ENCODE data around the gene NDUFAB1. TPM values are rescaled to one million over a fixed set of nuclear protein-coding genes. Genes with fewer than 3 reads are reported as not detected.
"Not testable (repeated sequence)": the region's sequence is repeated elsewhere in the genome, so short reads cannot be mapped to it uniquely, and the experiment has no call there.

Gene NDUFAB1
- total RNA-seq, 1 donor from 2014 or later, result 87.2 TPM

GRCh38 chr16:23584186-23585076, 11.7 kb downstream of the NDUFAB1 start:
- no peak for DNase-seq (ENCODE audit: low spot score)

DNA sequence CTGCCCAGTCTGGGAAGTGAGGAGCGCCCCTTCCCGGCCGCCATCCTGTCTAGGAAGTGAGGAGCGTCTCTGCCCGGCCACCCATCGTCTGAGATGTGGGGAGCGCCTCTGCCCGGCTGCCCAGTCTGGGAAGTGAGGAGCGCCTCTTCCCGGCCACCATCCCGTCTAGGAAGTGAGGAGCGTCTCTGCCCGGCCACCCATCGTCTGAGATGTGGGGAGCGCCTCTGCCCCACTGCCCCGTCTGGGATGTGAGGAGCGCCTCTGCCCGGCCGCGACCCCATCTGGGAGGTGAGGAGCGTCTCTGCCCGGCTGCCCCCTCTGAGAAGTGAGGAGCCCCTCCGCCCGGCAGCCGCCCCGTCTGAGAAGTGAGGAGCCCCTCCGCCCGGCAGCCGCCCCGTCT, 12.8 kb downstream of the NDUFAB1 start:
- DNase-seq (ENCODE audit: low spot score), result not testable (repeated sequence)

- no peak for DNase-seq (ENCODE audit: low spot score)
Measured at GRCh38 chr16:23581764-23582163, 14.4 kb downstream of the NDUFAB1 start.

GRCh38 chr16:23580391-23580790, 15.7 kb downstream of the NDUFAB1 start:
- no peak for DNase-seq (ENCODE audit: low spot score)

- no peak for DNase-seq (ENCODE audit: low spot score)
Measured at GRCh38 chr16:23579371-23579770, 16.7 kb downstream of the NDUFAB1 start.

DNA sequence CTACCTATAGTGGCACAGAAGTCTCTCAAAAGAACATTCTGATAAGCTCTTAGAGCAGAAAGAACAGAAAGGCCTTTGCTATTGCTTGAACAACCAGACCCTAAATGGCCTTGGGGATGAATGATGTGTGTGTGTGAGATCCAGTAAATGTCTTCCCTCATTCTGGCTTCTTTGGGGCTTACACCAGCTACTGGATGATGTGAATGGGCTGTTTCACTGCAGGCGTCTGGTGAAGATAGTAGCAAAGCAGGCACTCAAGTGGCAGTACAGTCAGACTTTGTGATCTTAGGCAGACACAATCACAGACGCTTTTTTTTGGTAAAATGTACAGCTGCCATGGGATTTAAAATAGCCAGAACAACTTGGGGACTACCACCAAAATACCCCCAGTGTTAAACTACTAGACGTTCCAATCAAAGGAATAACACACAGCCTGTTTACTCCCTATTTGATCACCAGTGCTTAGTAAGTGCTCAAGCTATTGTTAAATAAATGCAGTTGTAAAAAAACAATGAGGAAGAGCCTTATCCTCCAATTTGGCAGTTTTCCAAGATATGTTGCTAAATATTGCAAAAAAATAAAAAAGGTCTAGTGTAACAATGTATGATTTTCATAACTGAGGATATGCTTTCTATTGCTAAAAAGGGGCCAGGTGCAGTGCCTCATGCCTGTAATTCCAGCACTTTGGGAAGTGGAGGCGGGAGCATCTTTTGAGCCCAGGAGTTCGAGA, 17.9 kb downstream of the NDUFAB1 start:
- no peak for DNase-seq (ENCODE audit: low spot score)

DNA sequence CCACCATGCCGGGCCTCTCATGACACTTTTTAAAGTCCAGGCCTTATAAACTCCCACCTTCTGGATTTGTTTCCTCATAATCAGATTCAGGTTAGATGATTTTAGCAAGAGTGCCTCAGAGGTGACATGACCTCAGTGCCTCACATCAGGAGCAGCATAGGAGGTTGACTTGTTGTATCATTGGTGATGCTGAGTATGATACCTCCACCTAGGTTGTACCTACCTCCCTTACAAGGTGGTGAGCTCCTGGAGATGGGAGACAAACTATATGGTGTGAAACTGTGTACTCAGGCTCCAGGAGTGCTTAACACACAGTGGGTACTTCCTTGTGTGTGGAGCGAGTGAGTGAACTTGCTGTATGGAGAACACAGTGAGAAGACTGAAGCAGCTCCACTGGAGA, 18.6 kb downstream of the NDUFAB1 start:
- DNase-seq (ENCODE audit: low spot score), result no peak

DNA sequence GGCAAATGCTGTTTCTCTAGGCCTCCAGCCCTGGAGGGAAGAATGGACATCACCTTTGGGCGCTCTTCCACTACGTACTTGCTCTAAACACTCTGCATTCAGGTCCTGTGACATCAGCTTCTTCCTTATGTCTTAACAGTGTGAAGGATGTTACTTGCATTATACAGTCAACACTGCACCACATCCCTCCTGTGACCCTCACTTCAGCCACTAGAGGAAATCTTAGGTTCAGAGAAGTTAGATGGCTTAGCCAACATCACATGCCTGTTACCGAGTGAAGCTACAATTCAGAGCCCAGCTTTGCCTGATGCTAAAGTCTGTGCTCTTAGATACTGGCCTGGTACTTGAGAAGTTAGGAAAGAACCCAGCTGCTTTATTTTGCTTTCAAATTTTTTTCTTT, 20.3 kb downstream of the NDUFAB1 start:
- DNase-seq (ENCODE audit: low spot score), result no peak

DNA sequence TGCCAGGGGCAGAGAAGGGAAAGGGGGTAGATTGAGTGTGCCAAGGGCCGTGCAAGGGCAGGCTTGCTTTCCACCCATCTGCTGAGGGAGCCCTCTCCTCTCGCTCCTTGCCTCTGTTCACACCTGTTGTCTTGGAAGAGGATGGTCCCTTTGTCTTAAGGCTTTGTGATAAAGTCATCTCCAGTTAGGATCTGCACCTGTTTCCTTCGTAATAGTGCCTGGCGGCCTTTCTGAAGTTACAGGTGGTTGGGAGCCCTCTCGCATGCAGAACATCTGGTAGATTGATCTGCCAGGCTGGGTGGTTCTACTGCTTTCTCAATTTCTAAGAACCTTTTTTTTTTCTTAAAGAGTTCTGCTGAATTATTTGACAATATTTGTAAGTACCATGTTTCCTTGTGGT, 22.3 kb downstream of the NDUFAB1 start:
- DNase-seq (ENCODE audit: low spot score), result no peak

GRCh38 chr16:23572394-23572793, 23.7 kb downstream of the NDUFAB1 start:
- no peak for DNase-seq (ENCODE audit: low spot score)

- DNase-seq (ENCODE audit: low spot score), result no peak
Measured at GRCh38 chr16:23571895-23572294, 24.2 kb downstream of the NDUFAB1 start.

GRCh38 chr16:23570992-23571632, 25.0 kb downstream of the NDUFAB1 start:
- no peak for DNase-seq (ENCODE audit: low spot score)

GRCh38 chr16:23567602-23568001, 28.5 kb downstream of the NDUFAB1 start:
- no peak for DNase-seq (ENCODE audit: low spot score)

DNA sequence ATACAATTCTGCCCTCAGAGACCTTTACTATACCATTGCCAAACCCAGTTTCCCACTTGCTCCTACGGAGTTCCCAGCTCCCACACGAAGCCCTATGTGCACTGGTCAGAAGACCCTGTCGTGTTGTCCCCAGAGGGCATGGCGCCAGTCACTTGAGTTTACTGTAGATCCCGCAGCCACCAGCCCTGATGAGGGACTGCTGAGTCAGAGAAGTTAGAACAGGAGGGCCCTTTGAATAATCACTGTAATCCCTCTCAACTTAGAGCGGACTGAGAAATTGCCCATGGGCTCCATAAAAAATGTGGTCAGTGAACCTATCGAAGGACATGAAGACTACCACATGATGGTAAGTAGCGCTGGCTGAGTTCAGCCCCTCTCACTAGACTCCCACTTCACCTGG, 29.4 kb downstream of the NDUFAB1 start:
- DNase-seq (ENCODE audit: low spot score), result no peak

DNA sequence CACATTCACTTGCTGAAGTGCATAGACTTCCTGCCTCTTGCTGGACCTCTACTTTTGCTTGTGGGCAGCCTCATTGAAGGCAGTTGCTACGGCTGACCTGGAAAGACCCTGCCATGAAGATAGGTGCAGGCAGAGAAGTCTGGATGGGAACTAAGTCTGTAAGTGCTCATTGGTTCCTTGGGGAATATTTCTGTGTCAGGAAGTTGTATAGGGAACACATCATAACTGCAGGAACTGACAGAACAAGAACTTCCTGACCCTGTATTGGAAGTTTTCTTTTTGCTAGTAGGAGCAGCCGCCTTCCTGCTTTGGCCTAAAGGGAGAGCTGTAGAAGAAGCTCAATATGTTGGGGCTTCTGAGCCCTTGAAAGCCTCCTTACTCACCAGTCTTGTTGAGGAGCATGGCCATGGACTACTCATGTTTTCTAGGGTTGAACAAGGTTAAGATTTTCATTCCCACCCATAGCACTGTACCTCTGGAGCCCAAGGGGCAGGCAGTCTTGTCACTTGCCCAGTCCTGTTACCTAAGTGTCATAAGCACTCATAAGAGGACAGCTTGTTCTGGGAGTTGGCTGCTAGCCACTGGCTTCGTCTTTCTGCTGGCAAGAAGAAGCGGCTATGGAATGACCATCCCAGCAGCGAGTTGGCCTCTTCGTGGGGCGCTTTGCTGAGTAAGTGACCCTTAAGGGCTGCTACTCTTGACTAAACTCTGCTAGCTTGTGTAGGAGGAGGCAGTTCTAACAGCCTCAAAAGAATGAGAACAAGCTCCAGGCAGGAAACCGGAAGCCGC, 31.3 kb downstream of the NDUFAB1 start:
- DNase-seq (ENCODE audit: low spot score), result no peak

- no peak for DNase-seq (ENCODE audit: low spot score)
Measured at GRCh38 chr16:23563186-23563585, 32.9 kb downstream of the NDUFAB1 start.

- no peak for DNase-seq (ENCODE audit: low spot score)
Measured at GRCh38 chr16:23562505-23562904, 33.6 kb downstream of the NDUFAB1 start.

GRCh38 chr16:23561586-23561985, 34.5 kb downstream of the NDUFAB1 start:
- no peak for DNase-seq (ENCODE audit: low spot score)

DNA sequence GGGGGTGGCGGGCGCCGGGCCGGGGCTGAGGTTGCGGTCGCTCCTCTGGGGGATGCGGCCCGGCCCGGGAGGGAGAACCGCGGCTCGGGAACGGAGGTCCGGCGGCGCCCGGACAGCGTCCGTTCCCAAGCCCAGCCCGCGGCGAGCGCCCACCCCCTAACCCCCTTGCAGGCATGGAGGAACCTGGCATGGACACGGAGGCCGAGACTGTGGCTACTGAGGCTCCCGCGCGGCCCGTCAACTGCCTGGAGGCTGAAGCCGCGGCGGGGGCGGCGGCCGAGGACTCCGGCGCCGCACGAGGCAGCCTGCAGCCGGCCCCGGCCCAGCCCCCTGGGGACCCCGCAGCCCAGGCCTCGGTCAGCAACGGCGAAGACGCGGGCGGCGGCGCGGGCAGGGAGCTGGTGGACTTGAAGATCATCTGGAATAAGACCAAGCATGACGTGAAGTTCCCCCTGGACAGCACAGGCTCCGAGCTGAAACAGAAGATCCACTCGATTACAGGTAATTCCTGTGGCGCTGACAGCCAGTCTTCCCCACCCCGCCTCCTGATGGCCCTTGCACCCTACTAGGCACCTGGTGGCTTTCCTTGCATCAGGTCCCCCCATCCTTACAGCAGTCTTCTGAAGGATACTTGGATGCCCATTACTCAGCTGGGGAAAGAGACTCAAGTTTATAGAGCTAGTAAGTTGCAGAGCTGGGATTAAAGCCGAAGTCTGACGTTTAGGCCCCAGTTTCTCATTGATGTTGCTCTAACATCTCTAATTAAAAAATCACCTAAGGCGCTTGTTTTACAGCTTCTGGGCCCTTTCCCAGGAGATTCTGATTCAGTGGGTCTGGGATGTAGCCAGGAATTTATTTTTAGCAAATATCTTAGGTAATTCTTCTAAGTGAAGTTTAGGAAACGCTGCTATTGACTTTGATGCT, 38.1 kb downstream of the NDUFAB1 start:
- peak; percentile 12 for DNase-seq (ENCODE audit: low spot score)

Data from mucosa of gallbladder (tissue), 1 donor.